Superior temporal gyrus (tissue), 1 donor: Measurements from ENCODE around the gene BEX4.
"Not testable (repeated sequence)": the region's sequence is repeated elsewhere in the genome, so short reads cannot be mapped to it uniquely, and the experiment has no call there.

Experiments
- DNase-seq: peaks from one replicate; pipeline ENCODE4 v3.0.0-alpha.2; 2016; ENCODE audit errors: extremely low spot score

The BEX4 gene, protein sequence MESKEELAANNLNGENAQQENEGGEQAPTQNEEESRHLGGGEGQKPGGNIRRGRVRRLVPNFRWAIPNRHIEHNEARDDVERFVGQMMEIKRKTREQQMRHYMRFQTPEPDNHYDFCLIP

DNA sequence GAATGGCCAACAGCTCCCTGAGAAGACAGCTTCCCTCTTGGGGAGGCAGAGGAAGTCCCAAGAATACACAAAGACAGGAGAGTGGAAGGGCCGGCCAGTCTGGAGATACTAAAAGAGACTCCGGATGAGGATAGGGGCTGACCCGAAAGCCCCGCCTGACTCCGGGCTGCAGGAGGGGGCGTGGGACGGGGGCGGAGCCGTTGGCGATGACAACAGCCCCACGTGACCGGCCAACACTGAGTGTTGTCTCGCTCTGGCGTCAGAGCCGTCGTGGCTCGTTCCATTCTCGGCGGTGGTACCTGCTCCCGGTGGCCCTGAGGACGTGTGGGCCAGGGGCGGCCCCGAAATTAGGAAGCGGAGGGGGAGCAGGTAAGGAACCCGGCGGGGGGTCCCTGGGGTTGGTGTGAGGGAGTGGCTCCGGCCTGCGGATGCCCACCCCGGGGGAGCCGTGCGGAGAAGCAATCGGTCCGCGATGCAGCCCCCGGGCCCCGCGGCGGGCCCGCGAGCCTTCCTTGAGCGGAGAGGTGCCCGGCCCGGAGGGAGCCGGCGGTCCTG is at the start of gene BEX4:
Gene BEX4 (plus strand): TSS at position 239 of the 555 bp plus-strand sequence. CDS start 1,046 bp downstream, outside the sequence.
- peak; percentile 85 for DNase-seq

DNA sequence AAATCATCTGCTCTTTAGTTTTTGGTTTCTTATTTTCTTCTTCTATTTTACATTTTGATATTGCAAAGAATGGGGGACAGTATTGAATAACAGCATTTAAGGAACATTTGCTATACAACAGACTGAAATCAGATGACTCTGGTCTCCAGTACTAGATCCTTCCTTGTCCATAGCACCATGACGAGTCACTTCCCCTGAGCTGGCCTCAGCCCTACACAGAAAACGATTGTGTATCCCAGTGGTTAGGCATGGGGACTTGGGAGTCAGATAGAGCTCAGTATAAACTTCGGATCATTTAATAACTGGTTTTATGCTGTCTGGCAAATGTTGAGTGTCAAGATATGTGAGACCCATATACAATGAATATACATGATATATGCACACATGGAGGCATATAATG is 44.7 kb upstream of the BEX4 start:
- DNase-seq = no peak

DNA sequence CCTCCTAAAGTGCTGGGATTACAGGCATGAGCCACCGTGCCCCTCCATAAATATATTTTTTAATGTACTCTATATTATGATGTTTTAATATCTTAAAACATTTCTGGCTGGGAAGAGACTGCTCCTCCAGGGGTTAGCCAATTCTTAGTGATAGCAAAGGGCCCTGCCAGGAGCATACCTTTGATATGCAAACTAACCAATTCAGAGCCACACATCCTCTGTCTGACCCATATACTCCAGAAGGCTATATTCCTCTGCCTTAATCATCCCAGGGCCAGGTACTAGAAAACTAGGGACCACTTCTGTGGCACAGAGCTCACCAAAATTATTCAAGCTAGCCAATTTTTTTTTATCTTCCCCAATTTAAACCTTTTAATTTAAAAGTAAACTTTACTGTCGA is 43.6 kb upstream of the BEX4 start:
- no peak for DNase-seq

DNA sequence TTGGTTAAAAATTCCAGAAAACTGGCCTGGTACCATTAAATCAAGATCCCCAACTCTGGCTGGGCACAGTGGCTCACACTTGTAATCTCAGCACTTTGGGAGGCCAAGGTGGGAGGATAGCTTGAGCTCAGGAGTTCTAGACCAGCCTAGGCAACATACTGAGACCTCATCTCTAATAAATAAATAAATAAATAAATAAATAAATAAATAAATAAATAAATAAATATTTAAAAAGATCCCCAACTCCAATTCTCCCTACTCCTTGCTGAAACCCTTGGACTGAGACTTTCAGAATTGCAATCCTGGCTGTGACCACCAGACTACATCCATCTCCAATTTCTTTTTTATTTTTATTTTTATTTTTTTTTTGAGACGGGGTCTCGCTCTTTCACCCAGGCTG is 39.7 kb upstream of the BEX4 start:
- DNase-seq = not testable (repeated sequence)

DNA sequence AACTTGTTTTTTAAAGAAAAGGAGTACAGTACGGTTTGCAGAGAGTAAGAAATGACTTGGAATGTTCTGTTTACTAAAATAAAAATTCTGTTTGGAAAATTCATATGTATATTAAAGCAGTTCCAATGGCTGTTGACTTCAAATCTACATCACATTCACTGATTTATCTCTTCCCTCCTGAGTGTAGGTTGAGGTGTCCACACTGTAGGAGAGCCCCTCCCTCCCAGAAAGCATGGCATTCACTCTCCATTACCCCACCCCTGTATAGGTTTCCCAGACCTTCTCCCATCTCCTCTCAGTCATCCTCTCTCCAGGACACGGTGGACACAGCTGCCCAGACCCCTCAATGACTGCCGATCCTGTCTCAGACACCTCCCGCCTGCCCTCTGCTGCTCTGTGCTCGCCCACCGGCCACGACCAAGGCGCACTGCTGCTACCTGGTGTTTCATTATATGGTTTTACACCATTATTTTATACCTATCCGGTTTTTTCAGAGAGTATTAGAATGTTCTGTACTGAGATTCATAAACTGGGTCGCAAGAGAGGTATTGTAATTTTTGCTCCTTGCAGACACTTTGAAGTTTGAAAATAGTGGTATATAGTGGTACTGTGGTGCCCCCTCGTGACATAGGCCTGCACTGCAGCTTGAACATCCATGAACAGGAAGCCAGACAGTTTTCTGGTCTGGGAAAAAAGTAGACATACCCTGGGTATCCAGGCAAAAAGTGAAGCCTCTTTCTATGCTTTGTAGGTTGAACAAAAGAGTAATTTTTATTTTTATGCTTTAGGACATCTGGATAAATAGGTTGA is 38.8 kb upstream of the BEX4 start:
- DNase-seq = peak; percentile 74

DNA sequence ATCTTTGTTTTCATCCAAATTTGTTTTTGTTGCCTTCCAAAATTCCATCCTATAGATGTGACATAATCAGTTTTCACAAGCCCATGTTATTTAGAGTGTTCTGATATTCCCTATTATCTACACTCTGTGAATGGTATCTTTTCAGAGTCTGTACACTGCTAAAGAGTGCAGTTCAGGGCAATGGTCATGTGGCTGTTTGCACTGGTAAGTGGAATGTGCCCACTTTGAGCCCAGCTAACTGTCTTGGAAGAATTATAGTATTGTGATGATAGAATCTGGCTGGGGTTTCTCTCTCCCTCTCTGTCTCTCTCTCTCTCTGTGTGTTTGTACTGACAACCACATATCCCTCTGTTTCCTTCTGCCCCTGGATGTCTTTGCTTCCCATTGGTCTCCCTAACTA is 37.4 kb upstream of the BEX4 start:
- DNase-seq = no peak

DNA sequence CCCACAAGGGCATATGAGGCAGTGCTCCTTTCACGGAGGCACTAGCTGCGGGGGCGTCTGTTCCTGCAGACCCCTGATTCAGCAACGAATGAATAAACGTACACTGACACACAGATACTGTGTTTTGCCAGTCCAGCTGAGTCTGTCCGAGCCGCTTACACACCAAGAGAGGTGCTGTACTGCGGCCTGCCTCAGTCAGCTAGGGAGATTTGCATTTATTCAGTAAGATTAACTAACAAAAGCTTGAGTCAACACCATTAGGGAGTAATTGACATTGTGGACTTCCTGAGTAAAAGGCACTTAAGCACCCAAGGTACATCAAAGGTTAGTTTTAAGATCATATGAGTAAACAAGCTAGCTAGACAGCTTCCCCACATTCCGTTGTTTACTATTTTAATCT is 31.0 kb upstream of the BEX4 start:
- no peak for DNase-seq

DNA sequence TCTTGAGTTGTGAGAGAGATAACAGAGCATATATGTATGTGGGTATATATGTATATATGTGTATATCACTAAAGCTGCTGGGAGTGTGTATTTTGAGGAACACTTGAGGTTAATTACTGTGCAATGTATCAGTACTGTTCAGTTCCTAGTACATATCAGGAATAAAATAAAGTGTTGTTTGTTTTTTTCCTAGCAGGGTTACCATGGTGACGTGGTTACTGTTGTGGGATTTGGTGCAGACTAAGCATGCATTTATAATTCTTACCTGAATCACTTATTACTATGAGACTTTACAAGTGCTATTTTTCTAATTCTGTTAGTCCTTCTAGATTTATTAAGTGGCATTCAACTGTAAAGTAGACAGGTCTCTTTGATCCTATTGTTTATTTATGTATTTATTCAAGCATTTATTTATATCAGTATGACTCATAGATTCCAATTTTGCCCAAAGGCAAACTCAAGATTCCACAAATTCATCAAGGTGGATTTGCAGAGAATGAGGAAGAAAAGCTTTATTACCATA is 26.9 kb upstream of the BEX4 start:
- DNase-seq = no peak

DNA sequence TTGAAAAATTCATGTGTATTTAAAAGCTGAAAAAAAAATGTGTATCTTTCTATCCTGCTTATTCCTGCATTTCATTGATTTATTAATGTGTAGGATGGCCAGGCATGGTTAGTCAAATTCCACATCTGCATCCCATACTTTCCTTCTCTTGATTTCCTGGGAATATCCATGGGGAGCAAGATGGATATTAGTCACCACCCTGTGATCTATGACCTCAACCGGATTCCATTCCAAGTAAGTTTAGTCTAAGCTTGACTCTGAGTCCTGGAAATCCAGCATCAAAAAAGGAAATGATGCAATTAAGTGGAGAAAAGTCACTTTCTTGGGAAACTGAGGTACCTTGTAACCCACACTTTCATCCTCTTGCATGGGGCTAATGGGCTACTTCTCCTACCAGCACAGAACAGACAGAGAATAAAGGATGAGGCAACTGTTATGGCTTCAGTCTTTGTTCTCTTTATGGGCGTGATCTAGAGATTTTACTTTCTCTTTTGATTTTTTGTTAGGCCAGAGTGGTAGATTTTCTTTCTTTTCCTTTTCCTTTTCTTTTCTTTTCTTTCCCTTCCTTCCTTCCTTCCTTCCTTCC is 17.1 kb upstream of the BEX4 start:
- DNase-seq = no peak

DNA sequence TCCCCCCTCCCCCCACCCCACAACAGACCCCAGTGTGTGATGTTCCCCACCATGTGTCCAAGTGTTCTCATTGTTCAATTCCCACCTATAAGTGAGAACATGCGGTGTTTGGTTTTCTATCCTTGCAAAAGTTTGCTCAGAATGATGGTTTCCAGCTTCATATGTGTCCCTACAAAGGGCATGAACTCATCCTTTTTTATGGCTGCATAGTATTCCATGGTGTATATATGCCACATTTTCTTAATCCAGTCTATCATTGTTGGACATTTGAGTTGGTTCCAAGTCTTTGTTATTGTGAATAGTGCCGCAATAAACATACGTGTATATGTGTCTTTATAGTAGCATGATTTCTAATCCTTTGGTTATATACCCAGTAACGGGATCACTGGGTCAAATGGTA is 16.2 kb upstream of the BEX4 start:
- not testable (repeated sequence) for DNase-seq

DNA sequence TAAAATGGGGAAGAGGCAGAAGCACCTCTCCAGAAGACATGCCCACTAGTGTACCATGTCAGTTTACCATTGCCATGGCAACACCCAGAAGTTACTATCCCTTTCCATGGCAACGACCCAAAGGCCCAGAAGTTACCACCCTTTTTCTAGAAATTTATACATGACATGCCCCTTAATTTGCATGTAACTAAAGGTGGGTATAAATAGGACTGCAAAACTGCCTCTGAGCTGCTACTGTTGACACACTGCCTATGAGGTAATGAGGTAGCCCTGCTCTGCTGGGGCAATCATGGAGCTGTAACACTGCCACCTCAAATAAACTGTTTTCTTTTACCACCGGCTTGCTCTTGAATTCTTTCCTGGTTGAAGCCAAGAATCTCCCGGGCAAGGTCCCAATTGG is 13.9 kb upstream of the BEX4 start:
- no peak for DNase-seq

DNA sequence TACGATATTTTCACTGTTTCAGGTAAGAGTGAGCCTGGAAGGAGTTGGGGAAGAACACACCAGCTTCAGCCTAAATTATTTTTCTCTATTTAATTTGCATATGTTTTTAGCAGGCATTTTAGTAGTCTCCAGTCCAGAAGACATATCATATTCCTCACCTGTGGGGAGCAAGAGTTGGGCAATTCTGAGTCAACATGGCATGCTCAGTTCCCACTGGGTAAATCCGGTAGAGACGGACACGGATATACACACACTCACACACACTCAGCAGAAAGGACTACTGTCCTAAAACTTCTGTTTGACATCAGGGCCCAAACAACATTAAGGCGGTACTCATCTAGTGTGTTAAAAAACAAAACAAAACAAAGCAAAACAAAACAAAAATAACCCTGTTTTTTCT is 4.9 kb upstream of the BEX4 start:
- no peak for DNase-seq

DNA sequence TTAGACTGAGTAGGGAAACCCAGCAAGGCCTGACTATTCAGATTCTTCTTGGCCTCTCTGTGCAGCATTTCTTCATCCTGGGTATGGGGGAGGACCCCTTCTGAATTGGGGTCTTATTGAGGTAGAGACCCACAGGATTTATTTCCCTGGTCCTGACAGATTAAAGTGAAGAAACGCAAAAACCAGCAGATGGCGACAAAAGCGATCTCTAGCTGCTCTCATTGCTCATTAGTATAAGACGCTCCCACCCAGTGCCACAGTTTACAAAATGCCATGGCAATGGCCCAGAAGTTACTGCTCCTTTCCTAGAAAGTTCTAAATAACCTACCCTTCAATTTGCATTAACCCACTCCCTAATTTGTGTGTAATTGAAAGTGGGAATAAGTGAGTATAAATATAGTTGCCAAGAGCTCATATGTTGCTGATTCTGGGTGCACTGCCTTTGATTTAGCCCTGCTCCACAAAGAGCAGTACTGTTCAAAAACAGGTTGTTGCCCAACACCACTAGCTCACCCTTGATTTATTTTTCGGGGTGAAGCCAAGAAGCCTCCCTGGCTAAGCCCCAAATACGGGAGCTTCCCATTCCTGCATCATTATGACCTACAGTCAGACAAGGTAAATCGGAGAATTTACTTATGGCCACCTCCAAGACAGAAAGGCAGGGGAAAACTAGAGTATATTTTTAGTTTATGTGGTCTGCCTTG is 3.7 kb upstream of the BEX4 start:
- peak; percentile 78 for DNase-seq

DNA sequence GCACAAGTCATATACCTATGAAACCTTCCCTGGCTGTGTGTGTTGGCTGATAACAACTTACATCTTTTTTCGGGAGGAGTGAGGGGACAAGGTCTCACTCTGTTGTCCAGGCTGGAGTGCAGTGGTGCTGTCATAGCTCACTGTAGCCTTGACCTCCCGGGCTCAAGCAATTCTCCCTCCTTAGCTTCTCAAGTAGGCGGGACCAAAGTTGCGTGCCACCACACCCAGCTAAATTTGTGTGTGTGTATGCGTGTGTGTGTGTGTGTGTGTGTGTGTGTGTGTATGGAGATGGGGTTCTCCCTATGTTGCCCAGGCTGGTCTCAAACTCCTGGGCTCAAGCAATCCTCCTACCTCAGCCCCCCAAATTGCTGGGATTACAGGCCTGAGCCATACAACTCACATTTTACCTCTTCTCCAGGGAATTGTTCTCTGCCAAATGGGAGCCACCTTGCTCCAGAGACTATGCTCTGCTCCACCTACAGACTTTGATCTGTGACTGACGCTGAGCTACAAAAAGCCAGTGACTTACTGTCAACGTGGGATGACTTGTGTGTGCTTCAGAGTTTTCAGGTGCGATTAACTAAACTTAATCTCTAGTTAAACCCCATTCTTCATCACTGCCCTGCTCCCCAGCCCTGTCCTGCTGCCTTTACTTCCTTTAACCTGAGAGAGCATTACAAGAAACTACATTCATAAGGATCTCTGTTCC is 2.0 kb upstream of the BEX4 start:
- no peak for DNase-seq

DNA sequence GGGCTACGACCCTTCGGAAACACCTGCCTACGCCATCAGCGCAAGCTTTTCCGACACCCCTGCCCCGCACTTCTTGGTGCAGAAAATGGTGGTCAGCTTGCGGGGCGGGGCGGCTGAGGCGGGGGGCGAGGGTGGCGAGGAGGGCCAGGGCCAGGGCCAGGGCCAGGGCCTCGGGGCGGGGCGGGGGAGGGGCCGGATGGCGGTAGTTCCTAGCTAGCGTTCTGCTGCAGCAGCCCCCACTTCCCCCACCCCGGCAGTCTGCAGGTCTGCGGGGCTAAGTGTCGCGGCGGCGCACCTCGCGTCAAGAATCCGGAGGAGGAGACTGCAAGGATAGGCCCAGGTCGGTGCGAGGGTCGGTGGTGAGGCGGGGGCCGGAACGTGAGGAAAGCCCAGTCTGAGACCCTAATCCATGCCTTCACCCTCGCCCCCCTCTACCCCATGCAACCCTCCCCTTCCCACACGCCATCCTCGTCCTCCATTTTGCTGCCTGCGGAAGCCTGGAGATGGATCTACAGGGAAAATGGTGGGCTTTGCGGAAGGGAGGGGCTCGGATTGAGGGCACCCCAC is 600 bp downstream of the BEX4 start:
- DNase-seq = peak; percentile 13

DNA sequence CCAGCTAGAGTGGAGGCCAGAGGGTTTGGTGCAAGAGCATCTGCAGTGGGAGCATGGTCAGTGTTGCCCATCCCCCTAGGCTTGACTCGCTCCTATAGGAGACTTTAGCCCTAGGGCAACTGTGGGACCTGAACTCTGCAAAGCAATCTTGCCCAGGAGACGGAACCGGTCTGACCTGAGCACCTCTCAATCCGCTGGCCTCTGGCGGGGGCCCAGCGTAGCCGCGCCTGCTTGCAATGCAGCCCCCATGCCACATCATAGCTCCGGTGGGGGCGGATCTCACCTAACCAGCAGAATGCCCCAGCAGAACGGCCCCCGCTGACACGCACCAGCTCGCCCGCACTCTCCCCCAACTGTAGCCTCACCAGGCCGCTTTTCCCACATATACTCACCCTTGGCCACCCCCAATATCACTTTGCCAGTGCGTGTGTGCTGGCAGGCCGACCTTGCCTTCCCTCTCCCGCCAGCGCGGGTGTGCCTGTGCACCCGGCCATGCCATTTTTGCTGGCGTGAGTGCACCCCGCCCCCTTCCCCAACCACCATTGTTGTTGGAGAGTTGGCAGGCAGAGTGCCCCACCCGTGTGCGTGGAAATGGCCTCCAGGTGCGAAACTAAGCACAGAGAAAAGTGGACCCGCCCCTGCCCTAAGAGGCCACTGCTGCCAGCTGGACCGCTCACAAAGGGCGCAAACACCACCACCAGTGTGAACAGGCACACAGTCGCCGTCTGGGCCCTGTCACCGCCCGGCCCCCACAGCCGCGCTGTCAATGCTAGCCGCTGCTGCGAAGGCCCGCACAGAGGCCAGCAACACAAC is 5.8 kb downstream of the BEX4 start:
- no peak for DNase-seq

DNA sequence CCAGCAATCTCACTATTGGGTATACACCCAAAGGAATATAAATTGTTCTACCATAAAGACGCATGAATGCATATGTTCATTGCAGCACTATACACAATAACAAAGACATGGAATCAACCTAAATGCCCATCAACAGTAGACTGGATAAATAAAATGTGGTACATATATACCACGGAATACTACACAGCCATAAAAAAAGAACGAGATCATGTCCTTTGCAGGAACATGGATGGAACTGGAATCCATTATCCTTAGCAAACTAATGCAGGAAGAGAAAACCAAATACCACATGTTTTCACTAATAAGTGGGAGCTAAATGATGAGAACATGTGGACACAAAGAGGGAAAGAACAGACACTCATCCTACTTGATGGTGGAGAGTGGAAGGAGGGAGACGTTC is 11.0 kb downstream of the BEX4 start:
- DNase-seq = not testable (repeated sequence)

DNA sequence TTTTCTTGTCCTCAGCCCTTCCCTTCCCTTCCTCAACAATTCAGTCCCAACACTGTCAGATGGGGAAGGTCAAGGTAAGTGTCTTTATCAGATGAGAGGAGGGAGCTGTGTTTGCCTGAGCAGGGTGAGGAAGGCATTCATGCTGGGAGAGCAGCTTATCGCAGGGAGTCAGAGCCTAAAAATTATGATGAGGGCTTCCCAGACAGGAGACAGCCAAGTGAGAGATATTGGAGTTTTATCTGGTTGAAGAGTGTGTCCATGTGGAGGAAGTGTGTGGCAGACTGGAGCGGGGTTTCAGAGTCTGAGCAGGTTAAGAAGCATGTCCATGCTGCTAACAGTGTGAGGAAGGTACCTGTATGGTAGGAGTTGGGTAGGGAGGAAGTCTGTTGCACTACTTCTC is 18.4 kb downstream of the BEX4 start:
- no peak for DNase-seq

DNA sequence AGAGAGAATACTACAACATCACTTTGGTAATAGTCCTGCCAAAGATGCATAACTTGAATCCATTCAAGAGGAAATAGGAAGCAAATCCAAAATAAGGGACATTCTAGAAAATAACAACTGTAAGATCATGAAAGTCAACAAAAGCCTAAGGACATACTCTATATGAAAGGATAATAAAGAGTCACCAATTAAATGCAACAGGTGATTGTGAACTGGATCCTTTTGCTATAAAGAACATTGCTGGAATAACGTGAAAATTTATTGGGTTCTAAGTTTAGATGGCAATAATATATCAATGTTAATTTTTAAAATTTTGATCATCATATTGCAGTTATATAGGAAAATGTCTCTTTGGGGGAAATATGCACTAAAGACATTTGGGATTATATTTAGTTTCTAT is 20.0 kb downstream of the BEX4 start:
- DNase-seq = no peak

DNA sequence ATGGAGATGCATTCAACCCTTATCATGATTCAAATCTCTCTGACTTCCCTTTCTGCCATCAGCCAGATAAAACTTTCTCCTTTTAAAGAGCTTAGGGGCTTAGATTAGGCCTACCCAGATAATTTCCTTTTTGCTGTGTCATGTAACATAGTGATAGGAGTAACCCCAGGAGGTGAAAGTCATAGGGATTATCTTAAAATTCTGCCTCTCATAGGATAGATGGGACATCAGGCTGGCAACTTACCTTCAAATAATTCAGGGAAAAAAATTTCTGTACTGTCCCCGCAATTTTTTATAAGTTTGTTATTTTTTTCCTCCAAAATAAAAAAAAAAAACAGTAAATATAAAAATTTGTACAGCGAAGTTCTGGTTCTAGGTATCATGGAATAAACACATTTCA is 20.7 kb downstream of the BEX4 start:
- not testable (repeated sequence) for DNase-seq
